Esophagus squamous epithelium (tissue), 4 donors: ENCODE results near the gene GPR137B.

Experiments
- CTCF ChIP-seq, 6 experiments: fragments of 450-650 bp in 4 of 6; fragments of 200-600 bp in 2 of 6; sonication (generic) in 2 of 6; IDR thresholded peaks; one replicate each; pipeline ENCODE4 v1.5.1; 2016 to 2019; ENCODE audit warnings: antibody characterized with exemption in 6 of 6, mild to moderate bottlenecking in 4 of 6, moderate library complexity in 4 of 6
- POLR2A ChIP-seq, 4 donors: fragments of 450-650 bp; IDR thresholded peaks; one replicate each; pipeline ENCODE4 v1.6.1; 2017; ENCODE audit warnings: antibody characterized with exemption in 4 of 4, mild to moderate bottlenecking in 4 of 4, moderate library complexity in 3 of 4

- TF ChIP-seq CTCF (IDR thresholded peaks at IDR 0.05) (no peak), POLR2A (IDR thresholded peaks at IDR 0.05) (no peak)
Measured at GRCh38 chr1:236132420-236133046, 9.8 kb upstream of the GPR137B start.
